HG03175 (cell line): ENCODE data around the gene METAP1.
"Not testable (repeated sequence)": the region's sequence is repeated elsewhere in the genome, so short reads cannot be mapped to it uniquely, and the experiment has no call there.

Experiments used
- ATAC-seq: cut with Tn5 transposase; IDR thresholded peaks from one replicate; pipeline ENCODE4 v1.9.1; 2021; ENCODE audit warnings: mild to moderate bottlenecking, moderate library complexity; ENCODE audit not compliant: unreplicated experiment

Gene METAP1

GRCh38 chr4:99090481-99091215 lies 95.1 kb downstream of the METAP1 start:
- no peak for ATAC-seq

- no peak for ATAC-seq
These were observed 95.7 kb downstream of the METAP1 start for GRCh38 chr4:99091216-99091575.

DNA sequence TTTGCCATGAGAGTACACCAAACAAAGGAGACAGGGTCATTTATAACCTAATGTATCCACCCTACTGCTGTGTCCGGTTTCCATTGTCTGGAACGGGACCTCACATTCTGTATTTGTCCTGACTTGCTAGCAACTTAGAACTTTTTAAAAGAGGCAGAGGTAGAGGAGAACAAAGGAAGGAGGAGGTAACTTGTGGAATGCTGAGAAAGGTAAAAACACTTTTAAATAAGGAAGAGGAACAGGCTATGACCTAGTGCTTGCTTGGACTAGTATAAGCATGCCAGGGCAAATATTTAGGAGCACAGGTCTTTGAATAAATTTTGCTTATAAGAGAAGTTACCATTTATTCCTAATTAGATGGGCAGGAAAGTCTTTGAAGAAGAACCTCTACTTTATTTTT lies 96.3 kb downstream of the METAP1 start:
- not testable (repeated sequence) for ATAC-seq

- no peak for ATAC-seq
These were observed 103.8 kb downstream of the METAP1 start for GRCh38 chr4:99099311-99099710.

DNA sequence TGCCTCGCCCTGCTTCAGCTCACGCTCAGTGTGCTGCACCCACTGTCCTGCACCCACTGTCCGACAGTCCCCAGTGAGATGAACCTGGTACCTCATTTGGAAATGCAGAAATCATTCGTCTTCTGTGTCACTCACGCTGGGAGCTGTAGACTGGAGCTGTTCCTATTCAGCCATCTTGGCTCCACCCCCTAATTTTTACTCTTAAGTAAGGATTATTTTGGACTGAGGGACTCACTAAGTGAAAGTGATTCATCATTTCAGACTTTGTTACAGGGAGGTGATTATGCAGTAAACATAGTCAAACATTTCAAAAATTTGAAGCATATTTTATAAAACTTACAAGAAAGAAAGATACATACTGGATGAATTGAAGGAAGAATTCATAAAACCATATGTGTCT lies 104.3 kb downstream of the METAP1 start:
- not testable (repeated sequence) for ATAC-seq

GRCh38 chr4:99100876-99101275 lies 105.4 kb downstream of the METAP1 start:
- ATAC-seq, result no peak

- no peak for ATAC-seq
These were observed 107.1 kb downstream of the METAP1 start for GRCh38 chr4:99102634-99103033.

- ATAC-seq, result no peak
These were observed 107.6 kb downstream of the METAP1 start for GRCh38 chr4:99103166-99103565.

DNA sequence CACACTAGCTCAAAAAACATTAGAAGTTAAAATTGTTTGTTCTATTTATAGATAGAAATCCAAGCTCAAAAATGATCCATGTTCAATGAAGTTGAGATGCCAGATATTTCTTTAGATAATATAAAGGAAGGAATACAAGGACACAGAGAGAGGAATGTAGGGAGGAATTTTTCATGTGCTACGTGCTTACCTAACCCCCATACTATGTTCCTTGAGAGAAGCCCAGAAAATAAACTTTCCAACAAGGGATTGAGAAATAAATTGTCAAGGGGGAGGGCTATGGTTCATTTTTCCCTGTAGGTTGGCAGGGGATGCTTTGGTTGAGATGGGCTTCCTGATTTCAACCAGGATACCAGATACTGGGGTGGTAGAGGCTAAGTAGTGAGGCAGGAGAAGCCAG lies 108.6 kb downstream of the METAP1 start:
- ATAC-seq, result no peak

DNA sequence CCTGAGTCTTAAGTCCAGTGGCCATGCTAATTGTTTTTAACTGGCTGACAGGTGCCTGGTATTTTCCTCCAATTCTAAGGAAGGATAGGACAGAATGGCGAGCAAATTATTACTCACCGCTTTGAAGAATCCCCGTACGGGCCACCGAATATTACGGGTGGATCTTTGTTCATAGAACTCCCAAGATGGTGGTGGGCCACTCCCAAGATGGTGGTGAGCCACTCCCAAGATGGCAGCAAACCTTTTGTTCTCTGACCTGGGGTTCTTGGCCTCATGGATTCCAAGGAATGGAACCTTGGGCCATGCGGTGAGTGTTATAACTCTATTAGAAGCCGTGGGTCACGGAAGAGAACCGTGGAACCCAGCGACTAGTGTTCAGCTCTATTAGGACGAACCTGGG lies 113.8 kb downstream of the METAP1 start:
- ATAC-seq, result not testable (repeated sequence)
